Measurements from ENCODE around the gene IQCM.

DNA sequence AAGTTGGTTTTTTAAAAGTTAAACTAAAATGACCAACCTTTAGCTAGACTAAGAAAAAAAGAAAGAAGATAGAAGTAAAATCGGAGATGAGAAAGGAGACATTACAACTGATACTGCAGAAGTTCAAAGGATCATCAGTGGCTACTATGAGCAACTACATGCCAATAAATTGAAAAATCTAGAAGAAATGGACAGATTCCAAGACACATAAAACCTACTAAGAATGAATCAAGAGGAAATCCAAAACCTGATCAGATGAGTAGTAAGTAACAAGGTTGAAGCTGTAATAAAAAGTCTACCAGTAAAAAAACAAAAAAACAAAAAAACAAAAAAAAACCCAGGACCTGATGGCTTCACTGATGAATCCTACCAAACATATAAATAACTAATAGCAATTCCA is 16.1 kb downstream of the IQCM start:
- TF ChIP-seq, protein P1, sequence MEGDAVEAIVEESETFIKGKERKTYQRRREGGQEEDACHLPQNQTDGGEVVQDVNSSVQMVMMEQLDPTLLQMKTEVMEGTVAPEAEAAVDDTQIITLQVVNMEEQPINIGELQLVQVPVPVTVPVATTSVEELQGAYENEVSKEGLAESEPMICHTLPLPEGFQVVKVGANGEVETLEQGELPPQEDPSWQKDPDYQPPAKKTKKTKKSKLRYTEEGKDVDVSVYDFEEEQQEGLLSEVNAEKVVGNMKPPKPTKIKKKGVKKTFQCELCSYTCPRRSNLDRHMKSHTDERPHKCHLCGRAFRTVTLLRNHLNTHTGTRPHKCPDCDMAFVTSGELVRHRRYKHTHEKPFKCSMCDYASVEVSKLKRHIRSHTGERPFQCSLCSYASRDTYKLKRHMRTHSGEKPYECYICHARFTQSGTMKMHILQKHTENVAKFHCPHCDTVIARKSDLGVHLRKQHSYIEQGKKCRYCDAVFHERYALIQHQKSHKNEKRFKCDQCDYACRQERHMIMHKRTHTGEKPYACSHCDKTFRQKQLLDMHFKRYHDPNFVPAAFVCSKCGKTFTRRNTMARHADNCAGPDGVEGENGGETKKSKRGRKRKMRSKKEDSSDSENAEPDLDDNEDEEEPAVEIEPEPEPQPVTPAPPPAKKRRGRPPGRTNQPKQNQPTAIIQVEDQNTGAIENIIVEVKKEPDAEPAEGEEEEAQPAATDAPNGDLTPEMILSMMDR (optimal IDR thresholded peaks at IDR 0.05 in 1 of 3, IDR thresholded peaks at IDR 0.05 in 1 of 3, conservative IDR thresholded peaks at IDR 0.05 in 1 of 3; ENCODE audit: extremely low read depth in 1 of 3, insufficient read depth in 2 of 3, low read length in 3 of 3): no peak
- TF ChIP-seq EZH2 (IDR thresholded peaks at IDR 0.05; ENCODE audit: low read length): no peak
